K562 (cell line): Measurements from ENCODE around the gene TXNRD3. TPM values are rescaled to one million over a fixed set of nuclear protein-coding genes. Genes with fewer than 3 reads are reported as not detected.

Experiments
- DMBX1 ChIP-seq: fragments of 250-450 bp; sonication (Bioruptor Pico); IDR thresholded peaks from 2 replicates; pipeline ENCODE4 v1.8.0; 2022; ENCODE audit warnings: inconsistent platforms, mild to moderate bottlenecking, moderate library complexity, borderline replicate concordance
- ETS2 ChIP-seq: IDR thresholded peaks from 2 replicates; pipeline ENCODE4 v1.6.1; 2016; ENCODE audit warnings: borderline replicate concordance, missing genetic modification characterization, mild to moderate bottlenecking, moderate library complexity, missing compliant biosample characterization; ENCODE audit not compliant: poor library complexity, severe bottlenecking
- KAT8 ChIP-seq: fragments of 450-650 bp; IDR thresholded peaks from 2 replicates; pipeline ENCODE4 v1.6.1; 2016; ENCODE audit warnings: low read depth, mild to moderate bottlenecking
- MAFG ChIP-seq: fragments of 450-650 bp; conservative IDR thresholded peaks from 2 replicates; pipeline ENCODE4 v1.6.1; 2016; ENCODE audit warnings: missing genetic modification characterization, missing compliant biosample characterization
- MAZ ChIP-seq, 2 experiments: fragments of 450-650 bp in 1 of 2; sonication (generic) in 1 of 2; formaldehyde crosslinking; IDR thresholded peaks in 1 of 2; conservative IDR thresholded peaks in 1 of 2; 2 replicates each; pipeline versions ENCODE4 v1.4.0 to v1.5.0; 2020; ENCODE audit warnings: mild to moderate bottlenecking in 1 of 2, missing genetic modification reagents in 1 of 2
- POLR2AphosphoS5 ChIP-seq: IDR thresholded peaks from 2 replicates; pipeline ENCODE4 v1.6.1; 2011; ENCODE audit warnings: mild to moderate bottlenecking, low read depth, low read length, moderate library complexity; ENCODE audit not compliant: control insufficient read depth, insufficient read depth
- PREB ChIP-seq: sonication (generic); formaldehyde crosslinking; IDR thresholded peaks from 2 replicates; pipeline ENCODE4 v1.8.1; 2023; ENCODE audit warnings: mild to moderate bottlenecking, missing genetic modification reagents
- RCOR1 ChIP-seq, 2 experiments: IDR thresholded peaks; 2 replicates each; pipeline ENCODE4 v1.6.1; 2012; ENCODE audit warnings: low read depth in 2 of 2, low read length in 2 of 2, borderline replicate concordance in 1 of 2, improper control_type of control experiment in 1 of 2
- RREB1 ChIP-seq: fragments of 250-450 bp; sonication (Bioruptor Pico); IDR thresholded peaks from 2 replicates; pipeline ENCODE4 v1.4.0; 2020
- SUPT5H ChIP-seq: fragments of 450-650 bp; IDR thresholded peaks from 2 replicates; pipeline ENCODE4 v1.6.1; 2016
- TRIM25 ChIP-seq: fragments of 450-650 bp; IDR thresholded peaks from 2 replicates; pipeline ENCODE4 v1.7.0; 2016; ENCODE audit warnings: borderline replicate concordance
- ZKSCAN1 ChIP-seq: fragments of 150-350 bp; IDR thresholded peaks from 2 replicates; pipeline ENCODE4 v1.6.1; 2016; ENCODE audit warnings: low read depth, low read length
- ZNF197 ChIP-seq: fragments of 200-800 bp; sonication (Bioruptor generic); IDR thresholded peaks from 2 replicates; pipeline ENCODE4 v1.6.1; 2016; ENCODE audit warnings: low read depth, missing genetic modification characterization, missing compliant biosample characterization
- ZNF449 ChIP-seq: fragments of 250-450 bp; sonication (Bioruptor Pico); IDR thresholded peaks from 2 replicates; pipeline ENCODE4 v1.8.0; 2022; ENCODE audit warnings: moderate library complexity, mild to moderate bottlenecking, inconsistent platforms
- ZNF778 ChIP-seq: fragments of 450-650 bp; formaldehyde crosslinking; IDR thresholded peaks from 2 replicates; pipeline ENCODE4 v1.4.0; 2020; ENCODE audit warnings: mild to moderate bottlenecking, moderate library complexity
- polyA plus RNA-seq, 8 experiments: library from polyadenylated mRNA; depleted of rRNA in 4 of 8; stranded (reverse) in 5 of 8; unstranded in 3 of 8; fragments of >200 nt; fragmentation: Nextera tagmentation in 2 of 8; fragmentation: Illumina TruSeq in 1 of 8; extraction: Ambion mirVana in 2 of 8; extraction: Trizol in 1 of 8; gene quantifications; 2 replicates each; pipeline versions ENCODE4 v1.2.1 to v1.2.3, GENCODE V29; 2011 to 2014; ENCODE audit warnings: inconsistent platforms in 1 of 8, missing spikeins in 1 of 8
- total RNA-seq, 7 experiments: library from RNA; depleted of rRNA in 6 of 7; stranded (reverse); fragments of >200 nt in 6 of 7; fragmentation: Illumina TruSeq in 2 of 7; extraction: Trizol in 2 of 7; gene quantifications; 2 replicates each; pipeline versions ENCODE4 v1.2.1 to v1.2.3, GENCODE V29; 2011 to 2021; ENCODE audit warnings: low replicate concordance in 1 of 7

Gene TXNRD3
- total and polyA plus RNA-seq, 9 of the 15 experiments (the other 6 are each of a cell fraction or from before 2014, with no cell fraction given) = 0.96 to 2.3 (median 1.7) TPM

- TF ChIP-seq RREB1 (CRISPR knock-in tag) (no peak), PREB (CRISPR knock-in tag) (no peak), MAZ (CRISPR knock-in tag; conservative IDR thresholded peaks at IDR 0.05 in 1 of 2, IDR thresholded peaks at IDR 0.05 in 1 of 2) (peak; percentile 63 to 69; a peak in 2 of 4 replicates), MAFG (tag) (no peak), DMBX1 (no peak), ZNF449 (CRISPR knock-in tag) (no peak), POLR2AphosphoS5 (no peak), RCOR1 (IDR thresholded peaks at IDR 0.05; ENCODE audit: borderline replicate concordance in 1 of 2, low read depth in 2 of 2, low read length in 2 of 2) (no peak), ETS2 (no peak), ZKSCAN1 (no peak), SUPT5H (no peak), TRIM25 (no peak), ZNF197 (CRISPR knock-in tag) (0 out of 2 replicates have a peak, but pooled peaks have one; percentile 10), KAT8 (no peak), ZNF778 (CRISPR knock-in tag) (no peak)
Measured at GRCh38 chr3:126703512-126704493, 48.9 kb upstream of the TXNRD3 start, which contains the start of gene CHCHD6 (continued).
